OCI-LY1 (cell line): ENCODE results near the gene GLIS1.

Experiments used
- H2AFZ ChIP-seq: fragments of 200-600 bp; sonication (generic), shearing (Covaris generic); 2 replicates; pipeline ENCODE4 v1.6.0; 2014; ENCODE audit warnings: antibody characterized with exemption, mild to moderate bottlenecking, low read length
- H3F3A ChIP-seq: fragments of 200-600 bp; sonication (generic), shearing (Covaris generic); 2 replicates; pipeline ENCODE4 v1.6.0; 2014; ENCODE audit warnings: mild to moderate bottlenecking, antibody characterized with exemption, low read length, moderate library complexity; ENCODE audit not compliant: insufficient read depth
- H3K27ac ChIP-seq: fragments of 200-600 bp; sonication (generic); 2 replicates; pipeline ENCODE4 v1.5.1; 2014; ENCODE audit warnings: low read length, mixed run types, mild to moderate bottlenecking, low read depth; ENCODE audit not compliant: poor library complexity, severe bottlenecking
- H3K27me3 ChIP-seq: fragments of 200-600 bp; sonication (generic); 2 replicates; pipeline ENCODE4 v1.6.0; 2014; ENCODE audit warnings: antibody characterized with exemption, mild to moderate bottlenecking, low read length, moderate library complexity; ENCODE audit not compliant: insufficient read depth
- H3K36me3 ChIP-seq: fragments of 200-600 bp; sonication (generic); 2 replicates; pipeline ENCODE4 v1.6.1; 2014; ENCODE audit warnings: mild to moderate bottlenecking, antibody characterized with exemption, low read length, moderate library complexity, mixed read lengths; ENCODE audit not compliant: insufficient read depth
- H3K4me1 ChIP-seq: fragments of 200-600 bp; sonication (generic); 2 replicates; pipeline ENCODE4 v1.5.1; 2014; ENCODE audit warnings: mild to moderate bottlenecking, low read length, moderate library complexity; ENCODE audit not compliant: insufficient read depth, severe bottlenecking
- H3K4me2 ChIP-seq: fragments of 200-600 bp; sonication (generic), shearing (Covaris generic); 2 replicates; pipeline ENCODE4 v1.6.1; 2014; ENCODE audit warnings: low read length
- H3K4me3 ChIP-seq: fragments of 200-600 bp; sonication (generic); 2 replicates; pipeline ENCODE4 v1.5.1; 2014; ENCODE audit warnings: low read length, low read depth, mild to moderate bottlenecking, mixed read lengths; ENCODE audit not compliant: poor library complexity, severe bottlenecking
- H3K79me2 ChIP-seq: fragments of 200-600 bp; shearing (Covaris generic); 2 replicates; pipeline ENCODE4 v1.6.1; 2016; ENCODE audit warnings: mixed run types, low read length, mixed read lengths; ENCODE audit not compliant: insufficient read depth
- H3K9ac ChIP-seq: fragments of 200-600 bp; sonication (generic), shearing (Covaris generic); 2 replicates; pipeline ENCODE4 v1.6.1; 2014; ENCODE audit warnings: mild to moderate bottlenecking, low read length, mixed read lengths
- H3K9me2 ChIP-seq: fragments of 200-600 bp; sonication (generic), shearing (Covaris generic); 2 replicates; pipeline ENCODE4 v1.6.1; 2014; ENCODE audit warnings: low read depth, mild to moderate bottlenecking, low read length, mixed read lengths
- H3K9me3 ChIP-seq: fragments of 200-600 bp; shearing (Covaris generic); 2 replicates; pipeline ENCODE4 v1.6.1; 2014; ENCODE audit warnings: low read length, mixed read lengths
- H4K20me1 ChIP-seq: fragments of 200-600 bp; sonication (generic), shearing (Covaris generic); 2 replicates; pipeline ENCODE4 v1.6.0; 2016; ENCODE audit warnings: mild to moderate bottlenecking, low read length; ENCODE audit not compliant: insufficient read depth
- CTCF ChIP-seq: fragments of 200-600 bp; sonication (generic), shearing (Covaris generic); IDR thresholded peaks from 2 replicates; pipeline ENCODE4 v1.5.1; 2017; ENCODE audit warnings: mild to moderate bottlenecking, antibody characterized with exemption, low read length, moderate library complexity, mixed read lengths
- EZH2 ChIP-seq: fragments of 200-600 bp; sonication (generic), shearing (Covaris generic); IDR thresholded peaks from 2 replicates; pipeline ENCODE4 v1.8.0; 2017; ENCODE audit warnings: borderline replicate concordance, mixed run types, mild to moderate bottlenecking, antibody characterized with exemption, low read length, moderate library complexity, mixed read lengths

Gene GLIS1

GRCh38 chr1:53520481-53520880 is 218.5 kb downstream of the GLIS1 start:
- H3K4me2 ChIP-seq = no peak overlapping the region
- H3F3A ChIP-seq = no peaks in the 10 kb centered on the region
- no peaks in the 10 kb centered on the region for H3K4me1 ChIP-seq
- no peak overlapping the region for H3K4me3 ChIP-seq
- no peak overlapping the region for H3K27ac ChIP-seq
- no peaks in the 10 kb centered on the region for H4K20me1 ChIP-seq
- no peak for TF ChIP-seq CTCF
- no peak for TF ChIP-seq EZH2
- H3K27me3 ChIP-seq = no peaks in the 10 kb centered on the region; the same call in none of the 2 replicates
- H3K9me2 ChIP-seq = no peaks in the 10 kb centered on the region
- no peak overlapping the region for H3K9ac ChIP-seq
- no peaks in the 10 kb centered on the region for H3K36me3 ChIP-seq
- H2AFZ ChIP-seq = no peak overlapping the region
- no peaks in the 10 kb centered on the region for H3K9me3 ChIP-seq
- H3K79me2 ChIP-seq = no peaks in the 10 kb centered on the region

GRCh38 chr1:53519421-53519820 is 219.5 kb downstream of the GLIS1 start:
- H3F3A ChIP-seq = no peaks in the 10 kb centered on the region
- H3K4me3 ChIP-seq = no peak overlapping the region
- no peaks in the 10 kb centered on the region for H3K9me2 ChIP-seq
- TF ChIP-seq CTCF (no peak), EZH2 (no peak)
- no peaks in the 10 kb centered on the region for H3K9me3 ChIP-seq
- H3K27me3 ChIP-seq = no peaks in the 10 kb centered on the region; the same call in none of the 2 replicates
- H3K27ac ChIP-seq = no peak overlapping the region
- no peaks in the 10 kb centered on the region for H3K79me2 ChIP-seq
- no peak overlapping the region for H3K4me2 ChIP-seq
- no peaks in the 10 kb centered on the region for H3K36me3 ChIP-seq
- no peak overlapping the region for H3K9ac ChIP-seq
- no peak overlapping the region for H2AFZ ChIP-seq
- H4K20me1 ChIP-seq = no peaks in the 10 kb centered on the region
- no peaks in the 10 kb centered on the region for H3K4me1 ChIP-seq

GRCh38 chr1:53518775-53519174 is 220.2 kb downstream of the GLIS1 start:
- Histone ChIP-seq H2AFZ (no peak overlapping the region), H3K9ac (no peak overlapping the region), H3K27me3 (peaks cover 4% of the 10 kb centered on the region), H3K4me3 (no peak overlapping the region), H3F3A (no peaks in the 10 kb centered on the region), H3K4me1 (no peaks in the 10 kb centered on the region), H3K9me3 (no peaks in the 10 kb centered on the region), H4K20me1 (no peaks in the 10 kb centered on the region), H3K79me2 (no peaks in the 10 kb centered on the region), H3K27ac (no peak overlapping the region), H3K4me2 (no peak overlapping the region), H3K9me2 (no peaks in the 10 kb centered on the region), H3K36me3 (no peaks in the 10 kb centered on the region)
- TF ChIP-seq CTCF (no peak), EZH2 (no peak)
